Kidney glomerular epithelial cell (primary cell): ENCODE data around the gene MAGEA9.
"Not testable (repeated sequence)": the region's sequence is repeated elsewhere in the genome, so short reads cannot be mapped to it uniquely, and the experiment has no call there.

Source experiments
- DNase-seq: peaks from one replicate; lab custom pipeline; 2025; lab: John Stamatoyannopoulos, UW

The MAGEA9 gene

DNA sequence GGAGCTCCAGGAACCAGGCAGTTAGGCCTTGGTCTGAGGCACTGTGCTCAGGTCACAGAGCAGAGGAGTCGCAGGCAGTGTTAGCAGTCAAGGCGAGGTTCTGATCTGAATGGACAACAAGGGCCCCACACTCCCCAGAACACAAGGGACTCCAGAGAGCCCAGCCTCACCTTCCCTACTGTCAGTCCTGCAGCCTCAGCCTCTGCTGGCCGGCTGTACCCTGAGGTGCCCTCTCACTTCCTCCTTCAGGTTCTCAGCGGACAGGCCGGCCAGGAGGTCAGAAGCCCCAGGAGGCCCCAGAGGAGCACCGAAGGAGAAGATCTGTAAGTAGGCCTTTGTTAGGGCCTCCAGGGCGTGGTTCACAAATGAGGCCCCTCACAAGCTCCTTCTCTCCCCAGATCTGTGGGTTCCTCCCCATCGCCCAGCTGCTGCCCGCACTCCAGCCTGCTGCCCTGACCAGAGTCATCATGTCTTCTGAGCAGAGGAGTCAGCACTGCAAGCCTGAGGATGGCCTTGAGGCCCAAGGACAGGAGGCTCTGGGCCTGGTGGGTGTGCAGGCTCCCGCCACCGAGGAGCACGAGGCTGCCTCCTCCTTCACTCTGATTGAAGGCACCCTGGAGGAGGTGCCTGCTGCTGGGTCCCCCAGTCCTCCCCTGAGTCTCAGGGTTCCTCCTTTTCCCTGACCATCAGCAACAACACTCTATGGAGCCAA, 26.2 kb downstream of the MAGEA9 start:
- DNase-seq = no peak

DNA sequence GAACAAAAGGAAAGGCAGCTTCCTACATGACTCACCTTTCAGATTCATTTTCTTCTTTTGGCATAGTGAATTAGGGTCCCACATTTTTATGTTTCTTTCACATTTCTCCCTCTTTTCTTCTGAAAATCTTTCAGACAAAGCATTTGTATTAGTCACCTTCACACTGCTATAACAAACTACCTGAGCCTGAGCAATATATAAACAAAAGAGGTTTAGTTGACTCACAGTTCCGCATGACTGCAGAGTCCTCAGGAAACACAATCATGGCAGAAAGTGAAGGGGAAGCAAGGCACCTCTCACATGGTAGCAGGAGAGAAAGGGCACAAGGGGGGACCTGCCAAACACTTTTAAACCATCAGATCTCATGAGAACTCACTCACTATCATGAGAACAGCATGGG, 36.9 kb downstream of the MAGEA9 start:
- no peak for DNase-seq

GRCh38 chrX:149819371-149819770, 37.6 kb downstream of the MAGEA9 start:
- no peak for DNase-seq

GRCh38 chrX:149825424-149825823, 43.7 kb downstream of the MAGEA9 start:
- peak; percentile 0 for DNase-seq

GRCh38 chrX:149827254-149827653, 45.5 kb downstream of the MAGEA9 start:
- DNase-seq = no peak

- peak; percentile 47 for DNase-seq
These were observed 48.0 kb downstream of the MAGEA9 start for GRCh38 chrX:149829751-149830191.

- peak; percentile 34 for DNase-seq
These were observed 48.6 kb downstream of the MAGEA9 start for GRCh38 chrX:149830192-149830873.

DNA sequence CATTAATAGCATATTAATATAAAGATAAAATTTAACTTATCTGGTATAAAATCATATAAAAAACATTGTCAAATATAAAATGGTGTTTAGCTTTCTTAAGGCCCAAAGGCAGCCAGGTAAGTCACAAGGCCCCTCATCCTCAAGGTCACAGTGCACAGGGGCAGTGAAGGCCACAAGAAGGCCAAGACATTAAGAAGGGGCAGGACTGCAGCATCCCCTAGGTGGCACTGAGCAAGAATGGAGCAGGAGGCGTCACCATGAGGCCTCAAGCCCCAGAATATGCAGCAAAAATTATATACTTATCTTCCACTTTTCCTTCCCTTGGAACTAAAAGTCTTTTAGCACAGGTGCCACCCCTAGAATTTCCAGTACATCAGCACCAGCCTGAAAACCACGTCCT, 49.7 kb downstream of the MAGEA9 start:
- DNase-seq = no peak

GRCh38 chrX:149836728-149837127, 55.0 kb downstream of the MAGEA9 start:
- not testable (repeated sequence) for DNase-seq

DNA sequence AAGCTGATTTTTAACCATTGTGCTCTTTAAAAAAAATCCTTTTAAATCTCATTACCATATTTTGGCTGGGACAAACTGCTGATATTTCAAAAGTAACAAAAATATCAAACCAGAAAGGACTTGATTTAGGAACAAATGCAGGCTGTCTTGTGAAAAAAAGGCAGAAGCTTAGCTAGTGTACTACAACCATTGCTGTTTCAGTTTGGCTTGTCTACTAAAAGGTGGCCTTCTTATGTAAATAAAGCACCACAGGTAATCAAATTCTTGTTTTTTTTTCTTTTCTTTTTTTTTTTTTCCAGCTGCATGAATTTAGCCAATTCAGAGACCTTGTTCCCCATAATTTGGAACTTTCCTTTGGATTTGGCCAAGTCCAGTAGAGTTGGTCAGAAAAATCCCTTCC, 55.4 kb downstream of the MAGEA9 start:
- no peak for DNase-seq
